ENCODE results near the gene KMT2B.

The KMT2B gene

DNA sequence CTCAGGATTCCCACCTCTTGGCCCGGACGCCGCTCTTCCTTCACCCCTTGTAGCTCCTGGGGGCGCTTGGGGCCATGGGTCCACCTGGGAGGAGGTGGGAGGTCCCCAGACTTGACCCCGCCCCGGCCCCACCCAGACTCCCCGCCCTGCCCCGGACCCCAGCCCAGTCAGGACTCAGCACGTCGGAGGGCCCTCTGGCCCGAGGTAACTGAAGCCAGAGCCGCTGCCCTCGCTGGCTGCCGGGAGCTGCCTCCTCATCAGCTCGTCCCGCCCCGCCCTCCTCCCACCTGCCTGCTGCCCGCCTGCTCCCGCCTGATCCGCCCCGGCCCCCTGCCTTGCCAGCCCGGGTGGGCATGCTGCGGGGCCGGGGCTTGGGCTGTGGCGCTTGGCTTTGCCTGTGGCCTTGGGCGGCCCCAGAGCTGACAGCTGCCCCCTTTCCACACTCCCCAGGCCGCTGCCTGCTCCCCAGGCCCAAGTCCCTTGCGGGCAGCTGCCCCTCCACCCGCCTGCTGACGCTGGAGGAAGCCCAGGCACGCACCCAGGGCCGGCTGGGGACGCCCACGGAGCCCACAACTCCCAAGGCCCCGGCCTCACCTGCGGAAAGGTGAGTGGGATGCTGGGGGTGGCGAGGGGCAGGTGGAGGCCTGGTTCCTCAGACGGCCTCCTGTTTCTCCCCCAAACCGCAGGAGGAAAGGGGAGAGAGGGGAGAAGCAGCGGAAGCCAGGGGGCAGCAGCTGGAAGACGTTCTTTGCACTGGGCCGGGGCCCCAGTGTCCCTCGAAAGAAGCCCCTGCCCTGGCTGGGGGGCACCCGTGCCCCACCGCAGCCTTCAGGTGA is 66.9 kb downstream of the KMT2B start:
- no peaks in the 10 kb centered on the region for H3K9me3 Mint-ChIP-seq

GRCh38 chr19:35785339-35785627 is 67.5 kb downstream of the KMT2B start:
- Mint-ChIP-seq H3K4me3 (no peak overlapping the region), H3K27ac (no peak overlapping the region), H3K4me1 (no peaks in the 10 kb centered on the region), H3K36me3 (peaks cover 2% of the 10 kb centered on the region), H3K9me3 (no peaks in the 10 kb centered on the region), H3K27me3 (no peaks in the 10 kb centered on the region)

More for the DNA sequence above, 66.9 kb downstream of the KMT2B start:
- Mint-ChIP-seq H3K27ac (no peak overlapping the region), H3K4me1 (no peaks in the 10 kb centered on the region), H3K4me3 (no peak overlapping the region), H3K36me3 (peaks cover 2% of the 10 kb centered on the region), H3K27me3 (no peaks in the 10 kb centered on the region)

- Mint-ChIP-seq H3K9me3 (no peaks in the 10 kb centered on the region), H3K36me3 (peaks cover 2% of the 10 kb centered on the region), H3K27ac (no peak overlapping the region), H3K27me3 (no peaks in the 10 kb centered on the region), H3K4me3 (no peak overlapping the region), H3K4me1 (no peaks in the 10 kb centered on the region)
These were observed 68.7 kb downstream of the KMT2B start for GRCh38 chr19:35786299-35787160.

- peaks cover 2% of the 10 kb centered on the region for H3K36me3 Mint-ChIP-seq
- H3K4me1 Mint-ChIP-seq, result no peaks in the 10 kb centered on the region
- H3K27me3 Mint-ChIP-seq, result no peaks in the 10 kb centered on the region
- no peak overlapping the region for H3K4me3 Mint-ChIP-seq
- no peaks in the 10 kb centered on the region for H3K9me3 Mint-ChIP-seq
- no peak overlapping the region for H3K27ac Mint-ChIP-seq
These were observed 69.5 kb downstream of the KMT2B start for GRCh38 chr19:35787227-35787799.
